Measurements from ENCODE around the gene SPATA32. TPM values are rescaled to one million over a fixed set of nuclear protein-coding genes. Genes with fewer than 3 reads are reported as not detected.
"Not testable (repeated sequence)": the region's sequence is repeated elsewhere in the genome, so short reads cannot be mapped to it uniquely, and the experiment has no call there.

The SPATA32 gene
- total and polyA plus RNA-seq, 12 donors = 0.13 to 0.16 TPM; not detected in 10

DNA sequence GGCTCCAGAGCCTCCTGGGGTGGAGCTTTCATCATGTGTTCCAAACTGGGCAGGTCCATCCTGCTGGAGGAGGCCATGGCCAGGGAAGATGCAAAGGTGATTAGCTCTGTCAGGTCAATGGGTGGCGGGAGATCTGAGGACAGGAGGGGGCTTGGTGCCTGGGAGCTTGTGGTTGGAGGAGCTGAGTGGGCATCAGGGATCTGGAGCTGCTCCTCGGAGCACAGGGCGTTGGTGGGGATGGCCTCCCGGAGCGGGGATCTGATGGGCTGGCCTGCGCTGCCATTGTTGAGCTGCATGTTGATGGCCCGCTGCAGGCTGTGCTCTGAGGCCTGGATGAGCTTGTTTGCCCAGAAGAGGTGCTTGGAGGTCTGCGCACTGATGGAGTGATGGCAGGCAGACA lies 6.5 kb downstream of the SPATA32 start:
- Histone ChIP-seq H3K4me1 (peaks cover 0 to 18% (median 6%) of the 10 kb centered on the region in 9 donors), H3K9me3 (no peaks in the 10 kb centered on the region), H3K27ac (no peak overlapping the region), H3K27me3 (no peaks in the 10 kb centered on the region), H3K4me3 (no peak overlapping the region), H3K36me3 (no peaks in the 10 kb centered on the region)
- intact Hi-C loops (cut with DNase I) = no loop called here
- DNase-seq (no peak), ATAC-seq (no peak)
- TF ChIP-seq, protein P1, sequence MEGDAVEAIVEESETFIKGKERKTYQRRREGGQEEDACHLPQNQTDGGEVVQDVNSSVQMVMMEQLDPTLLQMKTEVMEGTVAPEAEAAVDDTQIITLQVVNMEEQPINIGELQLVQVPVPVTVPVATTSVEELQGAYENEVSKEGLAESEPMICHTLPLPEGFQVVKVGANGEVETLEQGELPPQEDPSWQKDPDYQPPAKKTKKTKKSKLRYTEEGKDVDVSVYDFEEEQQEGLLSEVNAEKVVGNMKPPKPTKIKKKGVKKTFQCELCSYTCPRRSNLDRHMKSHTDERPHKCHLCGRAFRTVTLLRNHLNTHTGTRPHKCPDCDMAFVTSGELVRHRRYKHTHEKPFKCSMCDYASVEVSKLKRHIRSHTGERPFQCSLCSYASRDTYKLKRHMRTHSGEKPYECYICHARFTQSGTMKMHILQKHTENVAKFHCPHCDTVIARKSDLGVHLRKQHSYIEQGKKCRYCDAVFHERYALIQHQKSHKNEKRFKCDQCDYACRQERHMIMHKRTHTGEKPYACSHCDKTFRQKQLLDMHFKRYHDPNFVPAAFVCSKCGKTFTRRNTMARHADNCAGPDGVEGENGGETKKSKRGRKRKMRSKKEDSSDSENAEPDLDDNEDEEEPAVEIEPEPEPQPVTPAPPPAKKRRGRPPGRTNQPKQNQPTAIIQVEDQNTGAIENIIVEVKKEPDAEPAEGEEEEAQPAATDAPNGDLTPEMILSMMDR (IDR thresholded peaks at IDR 0.05) = no peak
- 97% methylated on average over 8 of the region's 8 CpGs for WGBS, 2 donors

DNA sequence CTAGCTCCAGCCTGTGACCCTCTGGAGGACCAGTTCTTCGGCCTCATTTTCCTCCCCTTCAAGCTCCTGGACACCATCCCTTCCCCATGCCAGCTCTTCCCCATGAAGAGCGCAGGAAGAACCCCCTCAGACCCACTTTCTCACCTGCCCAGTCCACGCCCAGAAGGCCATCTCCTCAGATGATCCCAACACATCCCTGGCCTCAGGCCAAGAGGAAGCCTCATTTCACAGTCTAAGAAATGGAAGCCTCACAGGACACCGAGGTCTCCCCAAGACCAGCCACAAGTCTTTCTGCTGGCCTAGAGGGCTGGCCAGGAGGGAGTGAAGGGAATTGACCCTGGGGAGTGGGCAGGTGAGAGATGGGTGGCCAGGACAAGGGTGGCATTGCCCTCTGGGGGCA lies 8.0 kb downstream of the SPATA32 start:
- H3K4me3 ChIP-seq = no peak overlapping the region
- no peaks in the 10 kb centered on the region for H3K9me3 ChIP-seq
- H3K27me3 ChIP-seq = no peaks in the 10 kb centered on the region
- DNase-seq (no peak), ATAC-seq (no peak)
- WGBS, 2 donors = 92 to 97% methylated on average over 4 of the region's 4 CpGs
- intact Hi-C loops (cut with DNase I) = no loop called here
- H3K36me3 ChIP-seq = no peaks in the 10 kb centered on the region
- peaks cover 0 to 17% (median 4%) of the 10 kb centered on the region in 9 donors for H3K4me1 ChIP-seq
- H3K27ac ChIP-seq = no peak overlapping the region
- TF ChIP-seq, protein P1 (IDR thresholded peaks at IDR 0.05) = no peak

DNA sequence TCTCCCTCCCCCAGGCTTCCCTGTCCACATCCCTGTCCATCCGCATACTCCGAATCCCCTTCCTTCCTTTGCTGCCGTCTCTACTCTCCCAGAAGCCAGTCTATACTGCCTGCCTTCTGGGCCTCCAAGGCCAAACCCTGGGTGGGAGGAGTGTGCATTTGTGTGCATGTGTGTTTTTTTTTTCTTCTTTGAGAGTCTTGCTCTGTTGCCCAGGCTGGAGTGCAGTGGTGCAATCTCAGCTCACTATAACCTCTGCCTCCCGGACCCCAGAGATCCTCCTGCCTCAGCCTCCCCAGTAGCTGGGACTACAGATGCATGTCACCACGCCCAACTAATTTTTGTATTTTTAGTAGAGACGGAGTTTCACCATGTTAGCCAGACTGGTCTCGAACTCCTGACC lies 8.7 kb downstream of the SPATA32 start:
- ATAC-seq; H3K27ac ChIP-seq; H3K9me3 ChIP-seq; H3K36me3 ChIP-seq; intact Hi-C loops (cut with DNase I); H3K4me3 ChIP-seq; DNase-seq; H3K27me3 ChIP-seq: not testable (repeated sequence)
- 88 to 89% methylated on average over 7 of the region's 7 CpGs for WGBS, 2 donors
- H3K4me1 ChIP-seq = peaks cover 0 to 21% (median 4%) of the 10 kb centered on the region in 9 donors

DNA sequence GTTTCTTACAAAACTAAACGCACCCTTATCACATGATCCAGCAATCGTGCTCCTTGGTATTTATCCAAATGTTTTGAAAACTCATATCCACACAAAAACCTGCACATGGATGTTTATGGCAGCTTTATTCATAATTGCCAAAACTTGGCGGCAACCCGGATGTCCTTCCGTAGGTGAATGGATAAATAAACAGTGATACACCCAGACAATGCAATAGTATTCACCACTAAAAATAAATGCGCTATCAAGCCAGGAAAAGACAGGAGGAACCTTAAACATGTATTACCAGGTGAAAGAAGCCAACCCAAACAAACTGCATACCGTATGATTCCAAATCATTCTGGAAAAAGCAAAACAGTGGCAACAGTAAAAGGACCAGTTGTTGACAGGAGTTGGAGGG lies 10.0 kb downstream of the SPATA32 start:
- Histone ChIP-seq H3K9me3 (no peaks in the 10 kb centered on the region), H3K27me3 (no peaks in the 10 kb centered on the region), H3K36me3 (peaks cover 0 to 2% (median 0%) of the 10 kb centered on the region in 9 donors), H3K27ac (no peak overlapping the region), H3K4me3 (no peak overlapping the region), H3K4me1 (peaks cover 2 to 34% (median 16%) of the 10 kb centered on the region in 9 donors)
- ATAC-seq = no peak
- DNase-seq = no peak
- intact Hi-C loops (cut with DNase I) = loop anchor here in 1 of 10 donors (1.0 kb wide), 1 partner anchor 17 kb away; no protein-coding TSS in a partner anchor
- TF ChIP-seq, protein P1 (IDR thresholded peaks at IDR 0.05) = no peak
- WGBS, 2 donors = 55 to 61% methylated on average over 7 of the region's 7 CpGs

DNA sequence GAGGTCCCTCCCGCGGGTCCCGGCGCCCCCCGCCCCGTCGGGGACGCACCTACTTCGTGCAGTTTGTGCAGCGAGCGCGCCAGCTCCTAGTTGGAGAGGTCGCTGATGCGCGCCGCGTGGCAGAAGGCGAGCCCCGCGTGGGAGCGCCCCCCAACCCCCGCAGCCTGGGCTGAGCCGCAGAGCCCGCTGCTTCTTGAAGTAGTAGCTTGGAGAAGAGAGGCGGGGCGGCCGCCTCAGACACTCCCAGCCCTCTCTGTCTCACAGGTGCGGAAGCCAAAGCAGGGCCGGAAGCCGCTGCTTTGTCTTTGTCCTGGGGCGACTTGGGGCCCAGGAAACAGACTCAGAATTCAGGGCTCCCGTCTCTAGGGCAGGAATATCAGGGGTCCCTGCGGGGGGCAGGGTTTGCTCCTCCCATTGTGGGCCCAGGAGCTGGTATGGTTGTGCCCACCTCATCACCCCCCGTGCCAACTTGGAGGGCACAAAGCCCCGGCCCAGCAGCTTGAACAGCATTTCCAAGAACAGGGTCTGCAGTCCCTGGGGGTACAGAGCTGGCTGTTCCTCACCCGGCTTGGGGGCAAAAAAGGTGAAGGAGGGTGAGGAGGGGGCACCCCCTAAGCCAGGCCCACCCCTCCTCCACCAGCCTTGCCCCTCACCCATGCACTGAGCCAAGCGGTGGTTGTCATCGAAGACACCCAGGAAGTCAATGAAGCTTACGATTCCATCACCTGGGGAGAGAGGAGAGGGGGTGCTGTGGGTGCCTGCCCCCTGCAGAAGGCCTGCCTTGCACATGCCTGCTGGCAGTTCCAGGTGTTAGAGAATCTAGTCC lies 13.5 kb downstream of the SPATA32 start:
- intact Hi-C loops (cut with DNase I) = no loop called here
- H3K27ac ChIP-seq = peak overlapping the region in 7 of 10 donors; percentile 33 to 86 (median 59)
- peaks cover 0 to 38% (median 0%) of the 10 kb centered on the region in 9 donors for H3K36me3 ChIP-seq
- TF ChIP-seq, protein P1 (IDR thresholded peaks at IDR 0.05) = no peak
- ATAC-seq (peak in 5 of 8 donors; percentile 1 to 25 (median 10)), DNase-seq (no peak)
- H3K9me3 ChIP-seq = no peaks in the 10 kb centered on the region
- H3K4me1 ChIP-seq = peaks cover 4 to 43% (median 23%) of the 10 kb centered on the region in 9 donors
- WGBS, 2 donors = 32 to 33% methylated on average over 39 of the region's 39 CpGs
- H3K4me3 ChIP-seq = peak overlapping the region; percentile 16 to 64 (median 61)
- no peaks in the 10 kb centered on the region for H3K27me3 ChIP-seq

Data from heart right ventricle (tissue), 16 donors.